Lung (tissue), 12 donors: ENCODE data around the gene ASTN2. TPM values are rescaled to one million over a fixed set of nuclear protein-coding genes. Genes with fewer than 3 reads are reported as not detected.
A peak's percentile ranks its signal among the peaks of the same experiment; 100 is the strongest.

ENCODE experiments used
- ATAC-seq: fragments of 200-7000 bp; cut with Tn5 transposase; one replicate; pipeline ENCODE4 v1.9.1; 2020; ENCODE audit warnings: moderate number of reproducible peaks; ENCODE audit not compliant: insufficient read depth, low FRiP score
- DNase-seq, 3 donors: peaks; one replicate each; pipeline ENCODE4 v3.0.0-alpha.2; 2013 to 2017
- H3K27ac ChIP-seq, 2 donors: one replicate each; pipeline ENCODE4 v1.5.1; 2013; ENCODE audit warnings: mild to moderate bottlenecking in 2 of 2, moderate library complexity in 2 of 2, control low read depth in 1 of 2, inconsistent platforms in 1 of 2, low read depth in 1 of 2, low read length in 1 of 2
- H3K27me3 ChIP-seq, 3 donors: one replicate each; pipeline ENCODE4 v1.5.1; 2013; ENCODE audit warnings: low read length in 2 of 3; ENCODE audit not compliant: control insufficient read depth in 3 of 3, insufficient read depth in 3 of 3
- H3K36me3 ChIP-seq, 4 donors: one replicate each; pipeline ENCODE4 v1.5.1; 2013; ENCODE audit warnings: low read length in 4 of 4, mild to moderate bottlenecking in 1 of 4, moderate library complexity in 1 of 4; ENCODE audit not compliant: control insufficient read depth in 4 of 4, insufficient read depth in 4 of 4
- H3K4me1 ChIP-seq, 5 donors: one replicate each; pipeline ENCODE4 v1.5.1; 2013; ENCODE audit warnings: low read length in 5 of 5, mild to moderate bottlenecking in 2 of 5, moderate library complexity in 1 of 5; ENCODE audit not compliant: control insufficient read depth in 5 of 5, insufficient read depth in 5 of 5
- H3K4me3 ChIP-seq: one replicate; pipeline ENCODE4 v1.5.1; 2013; ENCODE audit warnings: mild to moderate bottlenecking, control low read depth, moderate library complexity
- H3K9ac ChIP-seq, 2 donors: one replicate each; pipeline ENCODE4 v1.5.1; 2013; ENCODE audit warnings: low read length in 2 of 2, control low read depth in 1 of 2; ENCODE audit not compliant: insufficient read depth in 1 of 2
- H3K9me3 ChIP-seq, 4 donors: one replicate each; pipeline ENCODE4 v1.5.1; 2013; ENCODE audit warnings: low read length in 3 of 4, mild to moderate bottlenecking in 1 of 4, moderate library complexity in 1 of 4; ENCODE audit not compliant: control insufficient read depth in 4 of 4, insufficient read depth in 3 of 4
- WGBS, 2 donors: extraction: QIAGEN DNeasy Blood & Tissue Kit; methylation state at CpG; one replicate each; pipeline ENCODE4 v1.1.7; 2013; 5-methylcytosine and 5-hydroxymethylcytosine counted together
- polyA plus RNA-seq, 2 donors: library from polyadenylated mRNA; stranded (reverse); fragments of 200-250 nt; gene quantifications; one replicate each; pipeline ENCODE4 v1.2.1, GENCODE V29; 2013
- total RNA-seq, 2 donors: library from RNA; depleted of rRNA in 1 of 2; stranded (reverse); fragments of >200 nt in 1 of 2; gene quantifications; one replicate each; pipeline ENCODE4 v1.2.1, GENCODE V29; 2014 to 2021
- TF ChIP-seq, protein P1 (sequence below): IDR thresholded peaks from 2 replicates; pipeline ENCODE4 v1.5.1; 2012; ENCODE audit warnings: mild to moderate bottlenecking; ENCODE audit errors: control extremely low read depth, extremely low read depth
- donor health status: control.
- donor health status: control.
- donor health status: Bipolar disorder and iron deficiency.
- donor health status: healthy.
- donor health status: DM: yes; HTN: yes; CAD: no.

The ASTN2 gene
- total and polyA plus RNA-seq, 4 donors = 1.4 to 7.0 (median 3.3) TPM

DNA sequence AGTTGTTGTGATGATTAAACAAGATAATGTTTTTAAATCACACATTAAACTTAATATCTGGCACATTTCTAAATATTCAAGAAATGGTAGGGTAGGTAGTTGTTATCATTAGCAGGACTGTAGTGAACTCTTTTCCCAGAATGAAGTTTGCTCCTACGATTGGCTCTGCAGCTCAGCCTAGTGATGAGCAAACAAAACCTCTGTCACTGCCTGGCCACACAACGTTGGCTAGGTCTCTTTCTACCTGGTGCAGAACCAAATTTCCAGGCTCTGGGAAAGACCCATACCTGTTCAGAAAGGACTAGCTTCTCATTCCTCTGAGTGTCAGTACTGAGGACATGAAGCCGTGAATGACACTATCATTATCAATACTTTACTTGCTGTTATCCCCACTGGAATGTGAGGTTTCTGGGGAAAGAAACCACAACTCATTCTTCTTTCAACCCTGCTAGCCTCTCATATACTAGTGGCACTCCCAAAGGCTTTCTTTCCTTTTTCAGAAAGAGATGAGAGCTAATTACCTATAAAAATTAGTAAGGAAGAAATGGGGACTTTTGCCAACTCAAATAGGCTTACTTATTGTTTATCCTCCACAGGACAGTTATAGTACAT lies 947.0 kb downstream of the ASTN2 start:
- no peaks in the 10 kb centered on the region for H3K36me3 ChIP-seq
- H3K9me3 ChIP-seq = no peaks in the 10 kb centered on the region
- DNase-seq (no peak), ATAC-seq (no peak)
- no peaks in the 10 kb centered on the region for H3K27me3 ChIP-seq
- no peak overlapping the region for H3K27ac ChIP-seq
- H3K4me1 ChIP-seq = peaks cover 0 to 52% (median 16%) of the 10 kb centered on the region in 5 donors
- TF ChIP-seq, protein P1, sequence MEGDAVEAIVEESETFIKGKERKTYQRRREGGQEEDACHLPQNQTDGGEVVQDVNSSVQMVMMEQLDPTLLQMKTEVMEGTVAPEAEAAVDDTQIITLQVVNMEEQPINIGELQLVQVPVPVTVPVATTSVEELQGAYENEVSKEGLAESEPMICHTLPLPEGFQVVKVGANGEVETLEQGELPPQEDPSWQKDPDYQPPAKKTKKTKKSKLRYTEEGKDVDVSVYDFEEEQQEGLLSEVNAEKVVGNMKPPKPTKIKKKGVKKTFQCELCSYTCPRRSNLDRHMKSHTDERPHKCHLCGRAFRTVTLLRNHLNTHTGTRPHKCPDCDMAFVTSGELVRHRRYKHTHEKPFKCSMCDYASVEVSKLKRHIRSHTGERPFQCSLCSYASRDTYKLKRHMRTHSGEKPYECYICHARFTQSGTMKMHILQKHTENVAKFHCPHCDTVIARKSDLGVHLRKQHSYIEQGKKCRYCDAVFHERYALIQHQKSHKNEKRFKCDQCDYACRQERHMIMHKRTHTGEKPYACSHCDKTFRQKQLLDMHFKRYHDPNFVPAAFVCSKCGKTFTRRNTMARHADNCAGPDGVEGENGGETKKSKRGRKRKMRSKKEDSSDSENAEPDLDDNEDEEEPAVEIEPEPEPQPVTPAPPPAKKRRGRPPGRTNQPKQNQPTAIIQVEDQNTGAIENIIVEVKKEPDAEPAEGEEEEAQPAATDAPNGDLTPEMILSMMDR = no peak
- no peak overlapping the region for H3K4me3 ChIP-seq
- WGBS, 2 donors = 68 to 79% methylated on average over 3 of the region's 3 CpGs
- no peak overlapping the region for H3K9ac ChIP-seq

DNA sequence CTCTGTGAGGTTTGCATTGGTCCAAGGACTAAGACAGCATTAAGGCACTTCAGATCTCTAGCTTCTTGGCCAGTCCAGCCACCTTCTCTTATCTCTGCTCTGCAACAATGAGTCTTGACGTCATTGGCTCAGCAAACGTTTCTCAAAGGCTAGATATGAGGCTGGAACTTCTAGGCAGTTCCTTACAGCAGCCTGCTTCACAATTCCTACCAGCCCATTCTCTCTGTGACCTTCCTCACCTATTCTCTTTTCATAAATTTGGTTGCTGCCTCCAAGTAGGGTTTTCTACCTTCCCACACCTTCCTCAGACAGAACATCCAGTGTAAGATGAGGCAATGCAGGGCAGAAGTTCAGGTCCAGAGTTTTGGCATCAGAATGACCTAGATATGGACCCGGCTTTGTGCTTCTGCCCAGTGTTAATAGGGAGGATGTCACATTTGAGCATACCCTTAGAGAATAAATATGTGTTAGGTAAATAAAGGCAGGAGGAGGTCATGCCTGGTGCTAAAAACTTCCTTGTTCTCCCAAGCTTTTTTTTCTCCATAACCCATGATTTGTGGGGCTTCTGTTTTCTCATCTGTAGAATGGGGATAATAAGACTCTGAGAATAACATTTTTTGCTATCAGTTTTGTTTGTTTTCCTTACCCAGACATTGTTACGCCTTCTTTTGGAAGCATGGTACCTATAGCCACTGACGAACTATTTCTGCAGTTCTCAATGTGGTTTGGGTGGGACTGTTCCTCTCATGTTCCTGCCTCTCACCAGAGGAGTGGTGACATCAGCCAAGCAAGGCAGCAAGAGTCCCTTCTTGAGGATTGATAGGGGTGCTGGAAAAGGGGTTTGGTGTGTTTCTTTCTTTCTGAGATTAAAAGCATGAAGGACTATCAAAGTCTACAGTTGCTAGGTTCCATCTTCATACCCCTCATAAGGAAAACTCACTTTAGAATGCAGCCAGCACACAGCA lies 948.3 kb downstream of the ASTN2 start:
- no peak overlapping the region for H3K27ac ChIP-seq
- peaks cover 0 to 43% (median 16%) of the 10 kb centered on the region in 5 donors for H3K4me1 ChIP-seq
- ATAC-seq (no peak), DNase-seq (peak in 2 of 3 donors; percentile 38 to 44)
- TF ChIP-seq, protein P1 = no peak
- no peaks in the 10 kb centered on the region for H3K36me3 ChIP-seq
- H3K4me3 ChIP-seq = no peak overlapping the region
- no peaks in the 10 kb centered on the region for H3K27me3 ChIP-seq
- no peak overlapping the region for H3K9ac ChIP-seq
- H3K9me3 ChIP-seq = no peaks in the 10 kb centered on the region
- 66 to 87% methylated on average over 5 of the region's 5 CpGs for WGBS, 2 donors

DNA sequence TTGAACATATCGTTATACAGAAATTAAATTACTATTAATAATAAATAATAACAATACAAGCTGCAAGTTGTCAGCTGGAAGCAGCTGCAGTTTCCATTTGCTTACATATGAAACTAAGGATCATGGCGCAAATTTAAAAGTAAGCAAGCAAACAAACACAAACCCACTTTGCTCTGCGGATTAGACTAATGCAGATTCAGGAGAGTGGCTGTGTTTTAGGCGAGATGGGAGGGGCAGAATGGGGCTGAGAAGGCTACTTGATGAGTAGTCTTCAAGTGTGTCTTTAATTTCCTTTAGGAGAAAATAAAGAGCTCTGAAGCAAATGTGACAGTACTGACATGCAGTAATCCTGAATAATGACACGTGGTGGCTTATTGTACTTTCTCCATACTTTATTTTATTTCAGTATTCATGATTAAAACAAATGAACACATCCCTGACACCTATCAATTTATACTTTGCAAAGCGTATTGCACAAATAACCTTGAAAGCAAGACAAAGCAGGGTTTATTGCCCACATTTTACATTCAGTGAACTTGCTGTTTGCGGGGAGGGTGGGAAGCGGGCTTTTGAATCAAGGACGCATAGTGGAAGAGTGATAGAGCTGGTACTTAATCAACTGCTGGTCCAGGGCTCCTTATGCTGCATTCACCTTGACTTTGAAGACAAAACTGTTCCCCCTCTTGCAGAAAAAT lies 949.1 kb downstream of the ASTN2 start:
- Histone ChIP-seq H3K4me3 (no peak overlapping the region), H3K4me1 (peaks cover 0 to 35% (median 12%) of the 10 kb centered on the region in 5 donors), H3K36me3 (no peaks in the 10 kb centered on the region), H3K27ac (no peak overlapping the region), H3K27me3 (no peaks in the 10 kb centered on the region), H3K9ac (no peak overlapping the region), H3K9me3 (no peaks in the 10 kb centered on the region)
- TF ChIP-seq, protein P1 = no peak
- no peak for ATAC-seq
- WGBS, 2 donors = 85% methylated on average over 9 of the region's 9 CpGs
- peak in 2 of 3 donors; percentile 49 to 61 for DNase-seq
